Ammon's horn (tissue), 1 donor: ENCODE measurements around the gene PHTF2.

Experiments used
- DNase-seq: peaks from one replicate; pipeline ENCODE4 v3.0.0-alpha.2; 2016; ENCODE audit warnings: low spot score

Gene PHTF2

GRCh38 chr7:77933394-77933793, 134.8 kb downstream of the PHTF2 start:
- DNase-seq: no peak

GRCh38 chr7:77935652-77936348, 137.2 kb downstream of the PHTF2 start:
- no peak for DNase-seq

DNA sequence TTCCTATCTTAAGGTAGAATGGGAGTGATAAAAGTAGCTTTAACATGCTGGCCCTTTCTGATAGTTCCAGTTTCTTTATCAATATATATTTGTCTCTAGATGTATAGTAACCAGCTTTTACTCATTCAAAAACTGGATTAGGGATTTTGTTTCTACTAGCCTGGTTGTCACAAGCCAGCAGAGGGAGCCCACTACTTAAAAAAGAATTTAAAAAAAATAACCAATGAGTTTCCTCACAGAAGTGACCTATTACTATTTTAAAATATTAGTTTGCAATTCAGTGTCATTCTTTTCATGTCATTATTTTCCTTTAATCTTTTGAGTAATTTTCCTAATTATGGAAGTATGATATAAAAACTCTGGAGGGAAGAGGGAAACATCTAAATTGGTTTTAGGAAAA, 142.1 kb downstream of the PHTF2 start:
- DNase-seq: peak; percentile 35

GRCh38 chr7:77942431-77942830, 143.9 kb downstream of the PHTF2 start:
- DNase-seq: no peak

- DNase-seq: no peak
These were observed 145.9 kb downstream of the PHTF2 start for GRCh38 chr7:77944183-77945182.

DNA sequence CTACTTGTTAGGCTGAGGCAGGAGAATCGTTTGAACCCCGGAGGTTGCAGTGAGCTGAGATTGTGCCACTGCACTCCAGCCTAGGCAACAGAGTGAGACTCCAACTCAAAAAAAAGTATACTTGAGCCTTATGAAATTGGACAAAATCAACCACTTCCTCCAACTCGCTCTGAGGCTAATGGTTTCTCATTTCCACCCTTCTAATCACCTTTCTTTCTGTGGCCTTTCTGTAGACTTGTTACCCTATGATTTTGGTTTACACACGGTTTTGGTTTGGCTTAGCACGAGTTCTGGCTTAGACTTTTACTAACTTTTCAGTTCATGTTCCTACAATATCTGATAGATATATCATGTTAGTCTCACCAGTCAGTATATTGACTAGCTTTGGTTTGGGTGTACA, 152.0 kb downstream of the PHTF2 start:
- DNase-seq: no peak

DNA sequence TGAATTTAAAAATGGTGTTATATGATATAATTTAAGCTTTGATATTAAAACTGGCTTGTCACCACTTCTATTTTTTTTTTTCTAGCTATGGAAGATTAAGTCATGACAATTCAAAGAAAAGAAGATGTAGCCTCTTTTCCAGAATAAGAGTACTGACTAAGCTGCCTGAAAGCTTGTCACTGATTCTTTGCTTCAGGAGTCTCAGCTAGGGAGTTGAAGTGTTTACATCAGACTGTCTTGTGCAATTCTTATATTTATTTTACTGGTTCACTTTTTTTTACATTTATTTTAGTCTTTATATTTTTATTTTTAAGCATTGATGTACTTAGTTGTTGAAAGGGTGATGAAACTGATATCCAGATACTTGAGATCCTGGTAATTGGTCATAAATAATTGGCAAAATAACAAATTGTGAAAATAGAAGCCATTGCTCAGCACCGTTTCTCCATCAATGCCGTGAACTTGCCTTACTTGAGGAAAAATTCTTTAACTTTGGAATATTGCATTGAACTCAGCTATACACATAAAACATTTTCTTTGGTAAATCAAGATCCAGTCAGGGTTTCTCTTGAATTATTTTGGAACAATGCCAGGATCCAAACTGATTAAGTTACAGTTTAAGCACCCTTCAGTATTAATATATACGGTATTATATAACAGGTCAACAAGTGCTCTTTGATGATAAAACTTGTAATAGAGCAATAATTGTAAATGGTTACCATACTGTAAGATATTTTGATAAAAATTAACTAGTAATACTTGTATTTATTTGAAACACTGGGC, 156.4 kb downstream of the PHTF2 start:
- no peak for DNase-seq

DNA sequence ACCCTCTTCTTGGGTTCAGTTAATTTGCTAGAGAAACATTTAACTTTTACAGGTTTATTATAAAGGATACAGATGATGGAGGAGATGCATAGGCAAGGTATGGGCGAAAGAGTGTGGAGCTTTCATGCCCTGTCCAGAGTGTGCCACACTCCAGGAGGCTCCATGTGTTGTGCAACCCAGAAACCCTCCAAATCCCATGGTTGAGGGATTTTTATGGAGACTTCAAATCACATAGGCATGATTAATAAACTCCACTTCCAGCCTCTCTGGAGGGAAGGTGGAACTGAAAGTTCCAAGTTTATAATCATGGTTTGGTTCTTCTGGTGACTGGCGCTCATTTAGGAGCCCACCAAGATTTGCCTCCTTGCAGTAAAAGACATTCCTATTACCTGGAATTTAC, 159.9 kb downstream of the PHTF2 start:
- DNase-seq: no peak

- DNase-seq: no peak
These were observed 160.5 kb downstream of the PHTF2 start for GRCh38 chr7:77959080-77959479.

GRCh38 chr7:77960336-77960735, 161.8 kb downstream of the PHTF2 start:
- DNase-seq: no peak

DNA sequence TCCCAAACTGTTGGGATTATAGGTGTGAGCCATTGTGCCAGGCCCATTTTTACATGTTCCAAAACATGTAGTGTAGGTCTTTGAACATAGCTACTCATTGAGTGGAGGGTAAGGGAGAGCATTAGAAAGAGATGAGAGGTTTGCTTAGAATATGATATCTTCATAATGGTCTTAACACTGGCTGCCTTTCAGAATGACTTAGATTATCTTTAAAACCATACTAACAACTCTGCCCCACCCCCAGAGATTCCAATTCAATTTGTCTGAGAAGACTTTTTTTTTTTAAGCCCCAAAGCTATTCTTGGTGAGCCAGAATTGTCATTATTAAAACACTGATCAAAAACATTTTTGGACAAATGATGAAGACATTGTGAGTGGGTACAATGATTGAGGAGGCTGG, 168.9 kb downstream of the PHTF2 start:
- no peak for DNase-seq

- DNase-seq: no peak
These were observed 173.2 kb downstream of the PHTF2 start for GRCh38 chr7:77971726-77972125.

GRCh38 chr7:77975672-77976480, 177.3 kb downstream of the PHTF2 start:
- no peak for DNase-seq

DNA sequence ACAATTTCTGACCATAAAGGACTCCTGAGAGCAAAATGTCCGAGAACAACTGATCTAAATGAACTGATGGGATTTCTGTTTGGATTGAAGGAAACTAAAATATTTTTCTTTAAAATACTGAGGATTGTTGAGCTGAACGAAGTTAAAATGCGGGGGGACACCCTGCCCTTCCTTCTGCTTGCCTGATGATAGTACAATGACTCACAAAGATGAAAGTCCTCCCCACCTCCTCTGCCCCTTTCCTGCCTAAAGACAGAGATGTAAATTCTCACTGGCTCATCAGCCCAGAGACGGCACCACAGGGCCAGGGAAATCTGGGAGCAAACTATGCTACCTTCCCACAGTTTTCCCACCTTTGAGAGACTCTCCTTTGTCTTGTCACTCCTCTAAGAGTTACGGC, 180.6 kb downstream of the PHTF2 start:
- DNase-seq: no peak

GRCh38 chr7:77980087-77980713, 181.6 kb downstream of the PHTF2 start:
- DNase-seq: no peak

DNA sequence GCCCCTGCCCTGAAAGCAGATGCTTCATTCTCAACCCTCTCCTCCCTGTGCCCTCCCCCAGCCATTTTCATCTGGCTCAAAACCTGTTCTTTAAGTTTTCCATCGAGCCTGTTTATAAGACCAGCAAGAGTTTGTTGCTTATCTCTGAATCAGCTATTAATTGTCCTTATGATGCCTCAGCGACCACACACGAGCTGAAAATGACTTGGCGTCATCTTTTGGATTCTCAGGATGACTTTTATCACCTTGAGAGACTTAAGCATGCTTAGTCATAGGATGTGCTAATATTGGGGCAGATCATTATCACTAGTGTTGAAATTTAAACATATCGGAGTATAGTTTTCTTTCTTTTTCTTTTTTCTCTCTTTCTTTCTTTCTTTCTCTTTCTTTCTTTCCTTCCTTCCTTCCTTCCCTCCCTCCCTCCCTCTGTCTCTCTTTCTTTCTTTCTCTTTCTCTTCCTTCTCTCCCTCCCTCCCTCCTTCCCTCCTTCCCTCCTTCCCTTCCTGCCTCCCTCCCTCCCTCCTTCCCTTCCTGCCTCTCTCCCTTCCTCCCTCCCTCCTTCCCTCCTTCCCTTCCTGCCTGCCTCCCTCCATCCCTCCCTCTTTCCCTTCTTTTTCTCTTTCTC, 184.5 kb downstream of the PHTF2 start:
- DNase-seq: no peak

- DNase-seq: no peak
These were observed 185.4 kb downstream of the PHTF2 start for GRCh38 chr7:77983973-77984372.

DNA sequence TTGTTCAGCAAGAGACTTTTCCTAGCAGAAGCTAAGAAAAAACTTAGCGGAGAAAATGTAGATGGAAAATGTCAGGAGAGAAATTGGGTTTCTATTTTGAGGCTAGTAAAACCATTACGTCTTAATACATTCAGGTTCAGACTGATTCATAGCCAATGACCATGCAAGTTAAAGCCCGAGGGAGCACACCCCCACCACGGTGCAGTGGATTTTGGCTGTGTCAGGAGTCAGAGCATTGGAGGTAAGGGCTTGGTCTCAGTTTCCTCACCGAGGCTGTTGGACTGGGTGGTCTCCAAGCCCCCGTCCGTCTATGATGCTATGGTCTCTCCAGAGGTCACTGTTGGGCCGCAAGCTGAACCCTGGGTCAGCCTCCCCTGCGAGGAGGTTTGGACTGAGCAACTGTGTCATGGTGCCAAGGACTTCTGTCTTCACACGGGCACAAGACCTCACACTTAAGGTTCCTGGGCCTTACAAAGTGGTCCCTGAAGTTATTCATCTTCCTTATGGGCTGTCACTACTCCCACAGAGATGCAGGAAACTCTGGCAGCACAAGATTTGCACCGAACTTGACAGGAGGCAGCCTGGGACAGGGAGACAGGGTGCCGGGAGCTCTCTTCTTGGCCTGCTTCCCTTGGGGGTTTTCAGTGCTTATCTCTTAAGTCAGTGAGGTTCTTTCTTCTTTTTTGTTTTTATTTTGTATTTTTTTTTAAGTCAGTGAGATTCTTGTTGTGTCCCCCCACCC, 186.8 kb downstream of the PHTF2 start:
- no peak for DNase-seq

DNA sequence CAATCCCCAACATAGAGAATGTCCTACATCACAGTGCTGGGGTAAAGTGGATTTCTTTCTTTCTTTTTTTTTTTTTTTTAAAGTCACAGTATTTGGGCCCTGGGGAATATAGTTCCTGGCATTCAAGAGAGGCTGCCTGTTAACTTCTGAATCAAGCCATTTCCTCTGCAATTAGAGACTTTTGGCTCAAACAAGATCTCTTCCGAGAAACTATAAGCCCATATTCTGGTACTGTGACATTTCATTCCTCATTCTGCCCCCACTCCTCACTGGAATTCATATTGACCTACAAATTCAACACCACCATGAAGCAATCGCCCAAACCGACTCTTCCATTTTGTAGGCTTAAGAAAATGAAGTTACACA, 187.4 kb downstream of the PHTF2 start:
- DNase-seq: no peak

DNA sequence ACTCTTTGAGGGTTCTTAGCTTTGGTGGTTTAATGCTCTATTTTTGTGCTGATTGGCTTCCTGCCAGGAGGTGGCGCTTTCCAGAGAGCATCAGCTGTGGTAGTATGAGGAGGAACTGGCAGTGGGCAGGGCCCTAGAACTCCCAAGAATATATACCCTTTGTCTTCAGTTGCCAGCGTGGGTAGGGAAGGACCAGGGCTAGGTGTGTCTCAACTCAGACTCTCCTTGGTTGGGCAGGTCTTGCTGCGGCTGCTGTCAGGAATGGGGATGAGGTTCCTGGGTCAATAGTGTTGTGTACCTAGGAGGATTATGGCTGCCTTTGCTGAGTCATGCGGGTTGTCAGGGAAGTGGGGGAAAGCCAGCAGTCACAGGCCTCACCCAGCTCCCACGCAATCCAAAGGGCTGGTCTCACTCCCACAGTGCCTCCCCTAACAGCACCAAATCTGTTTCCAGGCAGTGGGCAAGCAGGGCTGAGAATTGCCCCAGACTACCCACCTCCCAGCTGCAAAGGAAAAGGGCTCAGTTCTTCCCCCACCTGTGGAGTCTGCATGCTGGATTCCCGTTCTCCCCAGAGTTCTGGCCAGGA, 191.5 kb downstream of the PHTF2 start:
- DNase-seq: no peak
